GM03348 (cell line): ENCODE measurements around the gene ADAMTS16.

ENCODE experiments used
- DNase-seq: peaks from one replicate; pipeline ENCODE4 v3.0.0; 2012; ENCODE audit warnings: low spot score

Gene ADAMTS16

DNA sequence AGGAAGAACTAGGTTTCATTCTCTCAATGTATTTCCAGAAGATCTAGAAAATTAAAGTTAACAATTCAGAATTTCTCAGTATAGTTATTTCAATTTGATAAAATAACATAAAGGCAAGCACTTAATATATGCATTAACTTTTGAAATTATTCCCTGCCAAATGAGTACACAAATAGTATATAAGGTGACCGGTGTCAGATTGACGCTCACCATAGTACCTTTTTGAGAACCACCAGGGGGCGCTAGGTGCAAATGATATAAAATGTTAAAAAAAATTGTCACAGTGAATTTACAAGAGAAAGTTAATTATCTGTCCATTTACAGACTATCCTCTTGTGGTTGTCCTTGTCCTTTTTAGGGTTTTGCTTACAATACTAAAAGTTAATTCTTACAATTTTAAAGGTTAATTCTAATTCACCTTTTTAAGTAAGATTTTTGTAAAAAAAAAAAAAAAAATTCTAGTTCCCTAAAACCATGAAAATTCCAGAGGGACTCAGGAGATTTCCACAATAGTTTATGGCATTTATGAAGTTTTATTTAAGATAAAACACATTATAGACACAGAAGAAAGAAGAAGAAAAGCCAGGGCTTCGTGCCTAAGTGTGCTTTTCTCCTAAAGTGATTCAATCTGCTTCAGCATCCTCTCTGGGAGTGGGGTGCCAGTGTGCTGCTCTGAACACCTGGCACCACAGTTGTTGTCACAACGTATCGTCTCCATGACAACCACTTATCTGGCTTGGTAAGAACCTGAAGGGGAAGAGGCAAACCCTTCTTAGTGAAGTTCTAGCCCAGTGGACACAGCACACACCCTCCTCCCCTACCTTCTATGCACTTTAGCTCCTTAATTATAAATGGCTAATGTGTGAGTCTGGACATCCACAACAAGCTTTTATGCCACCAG is 1.7 kb downstream of the ADAMTS16 start:
- DNase-seq, result peak; percentile 51

DNA sequence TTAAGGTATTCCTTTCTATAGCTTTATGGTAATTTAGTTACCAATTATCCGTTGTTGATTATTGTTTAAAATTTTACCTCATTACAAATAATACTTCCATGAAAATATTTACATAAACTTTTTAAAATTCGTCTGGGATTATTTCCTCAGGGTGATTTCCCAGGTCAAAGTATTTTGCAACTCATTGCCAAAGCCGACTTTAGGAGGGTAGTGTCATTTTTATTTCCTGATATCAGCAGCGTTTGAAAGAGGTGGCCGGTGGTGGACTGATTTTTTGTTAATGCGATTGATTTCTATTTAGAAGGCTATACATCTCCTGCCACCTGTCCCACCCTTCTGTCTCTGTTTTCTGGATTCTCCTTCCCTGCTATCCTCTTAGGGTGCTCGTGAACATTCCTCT is 4.3 kb downstream of the ADAMTS16 start:
- no peak for DNase-seq

DNA sequence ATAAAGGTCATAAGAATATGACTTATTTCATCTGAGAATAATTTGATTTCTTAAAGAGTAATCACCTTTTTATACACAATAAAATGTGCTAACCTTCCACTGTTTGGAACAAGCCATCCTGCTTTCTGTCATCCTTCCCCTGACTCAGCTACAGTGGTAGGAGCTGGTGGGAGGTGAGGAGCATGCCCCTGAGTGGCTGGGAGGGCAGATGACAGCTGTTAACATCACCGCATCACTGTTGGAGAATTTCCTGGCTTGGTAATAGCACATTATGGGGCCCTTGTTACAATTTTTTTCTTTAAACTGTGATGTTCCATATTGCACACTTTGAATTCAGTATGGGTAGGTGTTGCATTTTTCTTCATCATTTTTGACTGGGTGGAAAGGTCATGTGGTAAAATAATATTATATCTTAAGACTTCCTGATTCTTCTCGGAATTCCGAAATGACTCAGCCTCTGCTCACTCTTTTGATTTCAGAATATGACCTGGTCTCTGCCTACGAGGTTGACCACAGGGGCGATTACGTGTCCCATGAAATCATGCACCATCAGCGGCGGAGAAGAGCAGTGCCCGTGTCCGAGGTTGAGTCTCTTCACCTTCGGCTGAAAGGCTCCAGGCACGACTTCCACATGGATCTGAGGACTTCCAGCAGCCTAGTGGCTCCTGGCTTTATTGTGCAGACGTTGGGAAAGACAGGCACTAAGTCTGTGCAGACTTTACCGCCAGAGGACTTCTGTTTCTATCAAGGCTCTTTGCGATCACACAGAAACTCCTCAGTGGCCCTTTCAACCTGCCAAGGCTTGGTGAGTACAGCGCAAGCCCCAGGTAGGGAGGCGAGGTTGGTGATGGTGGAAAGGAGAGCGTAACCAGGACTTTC is 5.8 kb downstream of the ADAMTS16 start:
- DNase-seq, result no peak

DNA sequence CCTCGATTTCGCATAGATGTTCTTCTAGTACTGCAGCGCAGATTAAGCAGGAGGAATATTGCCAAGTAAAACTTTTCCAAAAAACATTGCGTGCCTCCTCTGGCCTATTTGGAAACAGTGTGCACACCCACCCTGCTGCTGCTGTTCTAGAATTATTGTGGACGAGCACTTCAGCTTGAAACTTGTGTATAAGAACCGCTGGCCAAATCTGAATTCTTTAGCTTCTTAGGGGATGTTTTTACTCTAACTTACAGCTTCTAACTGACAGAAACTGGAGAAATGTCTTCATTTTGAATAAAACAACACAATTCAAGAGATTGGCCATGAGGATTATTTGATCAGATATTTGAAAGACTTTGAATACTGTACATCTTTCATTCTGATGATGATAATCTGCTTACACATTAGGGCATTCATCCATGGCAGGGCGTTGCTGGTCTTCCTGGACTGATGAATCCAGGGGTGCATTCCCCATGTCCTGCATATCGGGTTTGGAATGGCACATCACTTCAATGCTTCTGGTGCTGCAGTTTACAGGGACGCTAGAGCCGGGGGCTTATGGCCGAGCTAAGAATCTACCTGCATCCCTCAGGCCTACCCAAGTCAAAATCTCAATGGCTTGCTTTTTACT is 6.5 kb downstream of the ADAMTS16 start:
- DNase-seq, result no peak

DNA sequence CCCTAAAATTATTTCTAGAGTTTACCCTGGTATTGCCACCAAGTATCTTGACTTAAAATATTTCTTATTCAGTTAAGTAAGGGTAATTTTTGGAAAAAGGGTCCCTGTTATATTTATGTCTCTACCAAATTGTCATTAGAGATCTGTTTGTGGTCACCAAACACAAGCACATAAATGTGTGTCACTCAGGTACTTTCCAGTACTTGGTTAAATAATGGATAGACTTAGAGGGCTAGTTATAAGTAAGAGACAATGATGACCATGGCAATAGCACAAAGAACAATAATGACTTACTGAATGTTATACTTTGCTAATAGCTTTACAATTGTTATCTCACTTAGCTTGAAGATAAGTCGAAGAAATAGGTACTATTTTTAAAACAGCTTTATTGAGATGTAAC is 9.0 kb downstream of the ADAMTS16 start:
- DNase-seq, result no peak

DNA sequence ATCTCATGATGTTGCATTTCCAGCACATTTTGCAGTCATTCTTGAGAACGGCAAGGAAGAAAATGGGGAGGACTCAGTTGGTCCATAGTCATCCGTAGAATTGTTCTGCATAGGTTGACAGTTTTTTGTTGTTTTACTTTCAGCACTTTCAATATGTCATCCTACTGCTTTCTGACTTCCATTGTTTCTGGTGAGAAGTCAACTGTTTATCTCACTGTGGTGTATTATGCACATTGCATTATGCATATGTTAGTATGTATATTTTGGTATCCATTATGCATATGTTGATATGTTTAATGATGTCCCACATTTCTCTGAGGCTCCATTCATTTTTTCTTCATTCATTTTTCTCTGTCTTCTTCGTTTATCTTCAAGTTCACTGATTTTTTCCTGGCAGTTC is 10.5 kb downstream of the ADAMTS16 start:
- DNase-seq, result no peak

DNA sequence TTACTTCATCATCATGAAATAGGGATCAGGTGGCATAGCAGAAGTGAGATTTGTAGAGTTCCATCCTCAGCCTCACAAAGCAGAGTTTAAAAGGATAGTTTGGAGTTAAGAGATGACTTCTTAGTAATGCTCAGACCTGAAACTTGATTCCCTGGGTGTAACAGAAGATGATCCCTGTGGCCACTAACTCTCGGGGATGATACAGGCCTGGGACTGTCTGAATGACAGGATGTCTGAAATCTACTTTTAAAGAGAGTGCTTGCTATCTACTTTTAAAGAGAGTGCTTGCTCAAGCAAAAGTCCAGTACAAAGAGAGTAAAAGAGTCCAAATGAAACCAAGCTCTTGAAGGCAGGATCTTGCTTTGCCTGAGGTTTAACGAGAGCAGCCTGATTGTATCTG is 14.6 kb downstream of the ADAMTS16 start:
- DNase-seq, result no peak

DNA sequence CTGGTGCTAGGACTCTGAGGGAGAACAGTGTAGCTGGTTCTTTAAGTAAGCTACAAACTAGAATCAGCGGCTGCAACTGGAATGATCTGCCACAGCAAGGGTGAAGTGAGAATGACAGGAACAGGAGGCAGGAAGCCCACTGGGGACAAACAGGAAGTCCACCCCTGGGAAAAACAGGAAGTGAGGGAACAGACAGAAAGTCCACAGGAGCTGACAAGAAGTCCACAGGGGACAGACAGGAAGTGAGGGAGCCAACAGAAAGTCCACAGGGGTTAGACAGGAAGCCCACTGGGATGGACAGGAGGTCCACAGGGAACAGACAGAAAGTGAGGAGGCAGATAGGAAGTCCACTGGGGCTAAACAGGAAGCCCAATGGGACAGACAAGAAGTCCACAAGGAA is 15.5 kb downstream of the ADAMTS16 start:
- no peak for DNase-seq

DNA sequence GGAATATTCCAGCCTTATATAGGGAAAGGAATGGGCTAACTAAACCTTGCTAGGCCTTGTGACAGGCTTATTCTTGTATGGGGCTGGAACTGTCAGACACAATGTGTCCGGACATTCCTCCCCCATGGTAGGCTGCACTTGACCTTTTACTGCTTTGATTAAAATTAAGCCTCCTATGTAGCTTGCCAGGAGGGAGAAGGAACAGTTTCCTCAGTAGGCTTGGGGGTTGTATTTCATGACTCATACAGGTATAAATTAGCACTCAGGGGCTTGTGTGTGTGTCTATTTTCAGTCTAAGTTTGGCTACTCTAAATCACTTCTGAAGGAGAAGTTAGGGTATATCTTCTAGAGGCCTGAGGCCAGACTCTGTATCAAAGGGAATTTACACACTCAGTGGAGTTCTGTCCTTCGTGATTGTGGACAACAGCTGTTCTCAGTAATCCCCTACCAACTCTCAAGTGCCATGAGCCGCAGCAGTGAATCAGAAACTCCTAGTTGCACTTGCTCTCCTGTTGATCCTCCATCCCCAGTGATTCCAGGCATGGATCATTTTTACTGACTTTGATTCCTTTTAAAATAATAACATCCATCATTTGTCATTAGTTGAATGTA is 16.4 kb downstream of the ADAMTS16 start:
- no peak for DNase-seq

DNA sequence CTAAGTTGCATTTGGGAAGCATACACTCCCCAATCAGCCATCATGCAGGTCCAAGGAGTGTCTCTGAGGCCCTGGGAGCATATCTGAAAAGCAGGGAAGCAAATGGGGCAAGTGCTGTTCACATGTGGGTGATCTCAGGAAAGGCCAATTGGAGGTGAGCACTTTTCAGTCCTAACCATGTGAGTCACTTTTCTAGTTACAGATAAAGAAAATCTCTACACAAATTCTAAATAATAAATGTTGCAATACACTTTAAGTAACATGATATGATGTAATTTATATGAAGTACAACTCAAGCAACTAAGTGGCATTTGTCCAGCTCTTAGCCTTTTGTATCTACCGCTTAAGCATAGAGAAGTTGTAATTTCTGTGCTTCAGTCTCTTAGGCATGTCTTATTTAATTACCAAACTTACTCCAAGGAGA is 18.4 kb downstream of the ADAMTS16 start:
- DNase-seq, result no peak

DNA sequence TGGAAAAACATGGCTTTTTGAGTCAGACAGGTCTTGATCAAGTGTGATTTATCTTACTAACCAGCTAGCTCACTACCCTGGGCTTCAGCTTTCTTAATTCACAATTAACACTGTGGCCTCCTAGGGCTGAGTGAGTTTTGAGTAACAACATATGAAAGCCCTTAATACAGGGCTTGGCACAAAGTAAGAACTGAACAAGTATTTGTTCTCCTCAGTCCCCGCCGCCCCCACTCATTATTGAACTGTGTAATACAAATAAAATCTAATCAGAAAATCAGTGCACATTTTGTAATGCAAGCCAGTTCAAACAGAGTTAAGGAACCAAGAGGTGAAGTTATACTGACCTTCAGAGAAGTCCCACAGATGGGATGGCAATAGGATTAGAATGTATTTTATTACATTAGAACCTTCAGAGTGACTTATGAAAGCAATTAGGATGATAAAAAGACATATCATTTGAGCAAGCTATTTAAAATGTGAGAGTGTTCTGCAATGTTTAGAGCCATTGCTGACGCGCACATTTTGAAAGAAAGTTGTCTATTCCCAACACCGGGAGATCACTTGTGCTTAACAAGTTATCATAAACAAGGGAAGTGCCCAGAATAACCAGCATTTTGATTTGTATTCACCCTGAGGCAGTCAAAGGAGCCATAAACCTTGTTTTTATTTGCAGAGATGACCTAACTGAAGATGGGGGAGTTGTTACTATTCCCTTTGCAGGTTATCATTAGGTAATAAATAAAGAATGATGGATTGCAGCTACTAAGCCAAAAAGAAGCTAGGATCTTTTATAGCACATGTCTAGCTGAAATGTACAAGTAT is 19.4 kb downstream of the ADAMTS16 start:
- DNase-seq, result no peak

DNA sequence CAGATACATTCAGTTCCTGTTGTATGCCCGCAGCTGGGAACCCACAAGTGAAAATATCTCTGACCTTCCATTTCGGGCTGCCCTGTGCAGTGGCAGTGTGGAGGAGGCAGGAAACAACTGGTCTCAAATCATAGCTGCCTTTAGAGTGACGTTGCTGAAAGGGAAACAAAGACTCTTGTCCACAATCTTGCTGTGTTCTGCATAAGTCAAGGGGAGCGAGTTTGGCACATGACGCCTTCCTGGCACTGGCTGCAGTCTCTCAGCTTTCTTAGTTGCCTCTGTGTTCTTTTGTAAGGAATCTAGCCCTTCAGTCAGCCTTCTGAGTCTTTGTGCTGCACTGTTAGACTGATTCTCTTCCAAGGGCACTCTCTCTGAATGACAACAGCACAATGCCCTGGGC is 24.0 kb downstream of the ADAMTS16 start:
- no peak for DNase-seq

DNA sequence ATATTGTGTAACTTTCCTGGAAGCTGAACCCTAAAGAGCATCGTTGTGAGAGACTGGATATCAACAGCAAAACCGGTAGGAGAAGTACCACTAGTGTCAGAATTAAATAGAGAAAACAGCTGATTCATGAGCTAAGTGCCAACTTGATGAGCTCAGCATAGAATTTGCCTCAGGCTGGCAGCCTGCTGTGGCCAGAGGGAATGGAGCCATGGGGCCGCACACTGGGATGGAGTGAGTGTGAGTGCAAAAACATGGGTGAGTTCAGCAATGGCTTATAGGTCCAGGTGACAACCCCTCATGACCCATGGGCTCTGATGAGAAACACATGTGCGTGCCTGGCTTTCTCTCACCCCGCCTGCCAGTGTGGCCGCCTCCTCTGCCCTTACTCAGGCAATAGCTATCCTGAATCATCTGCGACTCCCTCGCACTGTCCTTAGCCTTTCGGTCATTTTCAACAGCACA is 25.4 kb downstream of the ADAMTS16 start:
- no peak for DNase-seq

DNA sequence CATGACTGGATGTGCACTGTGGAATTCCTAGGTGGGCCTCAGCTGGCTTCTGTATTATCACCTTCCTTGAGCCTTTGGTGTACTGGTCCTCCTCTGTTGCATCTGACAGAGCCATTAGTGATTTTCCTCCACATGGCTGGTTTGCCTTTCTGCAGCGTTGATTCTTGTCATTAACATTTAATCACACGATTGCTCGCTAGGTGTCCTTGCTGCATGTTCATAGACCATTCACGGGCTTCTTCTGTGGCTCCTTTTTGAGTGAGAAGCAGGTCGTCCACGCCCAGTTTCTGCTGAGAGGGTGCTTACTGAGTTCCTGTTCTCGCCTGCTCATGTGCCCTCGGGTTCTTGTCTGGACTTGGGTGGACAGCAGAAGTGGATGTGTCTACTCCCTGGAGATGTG is 29.3 kb downstream of the ADAMTS16 start:
- DNase-seq, result no peak

DNA sequence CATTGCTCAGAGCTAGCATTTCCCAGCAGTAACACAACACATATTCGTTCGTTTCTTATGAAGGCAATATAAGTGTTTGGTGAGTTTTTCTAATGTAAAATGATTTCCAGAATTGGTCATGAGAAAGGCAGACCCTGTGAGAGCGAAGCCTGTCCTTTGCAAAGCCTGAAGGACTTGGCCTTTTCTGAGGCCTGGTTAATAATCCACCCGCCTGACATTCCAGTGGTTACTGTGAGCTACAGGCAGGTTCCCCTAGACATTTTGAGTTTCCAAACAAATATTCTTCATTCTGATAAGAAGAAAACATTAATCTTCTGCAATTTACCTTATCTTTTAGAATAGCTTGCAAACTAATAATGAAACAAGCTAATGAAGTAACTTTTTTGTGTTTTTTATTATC is 38.0 kb downstream of the ADAMTS16 start:
- DNase-seq, result no peak

DNA sequence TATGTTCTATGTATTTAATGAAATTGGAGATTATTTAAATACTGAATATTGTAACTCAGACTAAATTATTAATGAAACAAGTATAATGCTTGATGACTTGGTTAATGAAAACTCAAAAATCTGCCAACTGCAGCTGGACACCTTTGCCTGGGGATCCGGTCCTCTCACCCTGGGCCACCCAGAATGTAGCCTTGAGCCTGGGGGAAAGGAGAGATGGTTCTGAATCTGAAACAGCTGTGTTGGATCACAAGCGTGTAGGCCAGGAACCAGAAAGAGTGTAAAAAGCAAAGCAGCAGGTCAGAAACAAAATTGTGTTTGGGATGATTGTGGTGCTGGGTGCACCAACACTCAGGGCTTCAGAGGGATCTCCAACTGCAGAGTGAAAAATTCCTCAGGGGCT is 38.5 kb downstream of the ADAMTS16 start:
- no peak for DNase-seq

DNA sequence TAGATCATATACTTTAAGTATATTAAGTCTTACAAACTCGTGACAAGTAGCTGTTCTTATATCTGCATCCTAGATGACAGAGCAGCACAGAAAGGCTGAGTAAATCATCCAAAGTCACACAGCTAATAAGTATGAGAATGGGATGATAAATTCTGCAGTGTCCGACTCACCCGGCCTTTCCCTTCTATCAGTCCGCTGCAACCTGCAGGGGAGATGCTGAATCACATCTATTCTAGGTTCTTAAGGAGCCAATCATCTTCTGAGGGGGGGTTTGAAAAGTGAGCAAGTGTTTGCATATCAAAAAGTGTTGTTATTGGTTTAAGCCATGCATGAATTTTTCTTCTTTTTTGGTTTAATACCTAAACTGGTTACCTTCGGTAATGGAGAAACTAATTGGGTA is 38.9 kb downstream of the ADAMTS16 start:
- no peak for DNase-seq

DNA sequence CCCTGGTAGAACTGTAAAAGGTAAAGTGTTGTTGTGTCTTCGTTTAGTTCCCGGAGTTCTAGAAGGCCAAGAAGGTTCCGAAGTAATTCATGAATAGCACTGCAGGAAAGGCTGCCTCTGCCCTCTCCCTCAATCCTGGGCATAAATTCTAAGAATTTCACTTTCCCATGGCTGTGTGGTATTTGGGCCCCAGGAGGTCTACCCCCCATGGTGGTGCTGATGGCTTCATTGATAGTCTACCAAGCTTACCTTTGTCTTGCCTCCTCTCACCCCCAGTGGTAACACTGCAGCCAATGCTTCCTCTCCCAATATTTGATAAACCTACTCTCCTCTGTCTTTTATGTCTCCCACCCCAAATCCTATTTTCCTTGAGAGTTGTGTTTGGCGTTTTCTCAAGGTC is 39.5 kb downstream of the ADAMTS16 start:
- DNase-seq, result no peak

DNA sequence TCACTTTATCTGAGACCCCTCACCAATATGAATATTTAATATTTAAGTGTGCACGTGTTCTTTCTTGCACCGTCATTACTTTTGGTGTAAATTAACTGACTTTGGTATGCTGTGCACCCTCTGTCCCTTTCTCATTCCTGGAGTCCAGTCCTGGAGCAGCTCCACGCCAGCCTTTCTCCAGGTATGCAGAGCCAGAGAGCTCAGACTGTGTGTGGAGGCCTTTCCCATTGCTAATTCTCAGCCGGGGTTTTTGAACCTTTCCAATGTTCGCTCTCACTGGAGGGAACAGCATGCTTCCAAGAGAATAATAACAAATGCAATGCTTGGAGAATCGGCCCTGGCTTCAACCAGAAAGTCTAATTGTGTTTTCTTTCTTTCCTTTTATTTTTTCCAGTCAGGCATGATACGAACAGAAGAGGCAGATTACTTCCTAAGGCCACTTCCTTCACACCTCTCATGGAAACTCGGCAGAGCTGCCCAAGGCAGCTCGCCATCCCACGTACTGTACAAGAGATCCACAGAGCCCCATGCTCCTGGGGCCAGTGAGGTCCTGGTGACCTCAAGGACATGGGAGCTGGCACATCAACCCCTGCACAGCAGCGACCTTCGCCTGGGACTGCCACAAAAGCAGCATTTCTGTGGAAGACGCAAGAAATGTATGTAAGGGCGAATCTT is 41.7 kb downstream of the ADAMTS16 start:
- DNase-seq, result no peak

DNA sequence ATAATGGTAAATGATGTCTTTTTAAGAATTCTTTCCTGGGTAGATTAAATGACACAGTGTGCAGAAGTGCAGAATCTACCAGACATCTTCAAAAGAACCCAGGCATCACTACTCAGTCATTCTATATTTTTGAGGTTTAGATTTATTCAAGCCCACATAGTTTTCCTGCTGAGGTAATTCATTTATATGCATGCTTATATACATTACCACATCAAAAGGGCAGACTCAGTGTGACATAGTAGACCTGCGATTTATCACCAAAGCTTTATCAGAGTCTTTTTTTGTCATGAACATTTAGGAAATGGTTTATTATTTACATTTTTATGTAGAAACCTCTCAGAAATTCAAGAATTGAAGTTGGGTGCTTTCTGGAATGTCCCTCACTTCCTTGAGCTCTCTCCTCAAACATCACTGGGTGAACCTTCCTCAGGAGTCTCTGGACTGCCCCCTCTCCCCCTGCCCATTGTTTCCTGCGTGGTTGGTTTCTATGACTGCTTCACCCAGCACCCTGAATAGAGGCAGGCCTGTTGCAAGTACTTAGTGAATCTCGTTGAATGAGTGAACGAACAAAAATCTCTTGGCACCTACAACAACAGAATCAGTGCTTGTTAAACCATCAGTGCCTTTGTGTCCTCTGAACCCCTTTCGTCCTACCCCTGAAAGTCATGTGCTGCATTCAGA is 42.5 kb downstream of the ADAMTS16 start:
- DNase-seq, result no peak
